ENCODE results near the gene C10orf67. TPM values are rescaled to one million over a fixed set of nuclear protein-coding genes. Genes with fewer than 3 reads are reported as not detected.
A peak's percentile ranks its signal among the peaks of the same experiment; 100 is the strongest.

C10orf67 gene
- total RNA-seq, 1 donor = not detected

- no peak overlapping the region for H3K4me3 ChIP-seq (ENCODE audit: insufficient read depth, low read length)
- peaks cover 31% of the 10 kb centered on the region for H3K4me1 ChIP-seq (ENCODE audit: insufficient read depth, low read length)
- no peaks in the 10 kb centered on the region for H3K79me2 ChIP-seq (ENCODE audit: insufficient read depth, low read length)
- no peaks in the 10 kb centered on the region for H4K20me1 ChIP-seq (ENCODE audit: insufficient read depth, low read length)
- H3K27ac ChIP-seq (ENCODE audit: low read depth, low read length) = no peak overlapping the region
- TF ChIP-seq CTCF (IDR thresholded peaks at IDR 0.05; ENCODE audit: extremely low read depth, low read depth, low read length) = no peak
- H3K27me3 ChIP-seq (ENCODE audit: insufficient read depth, low read length) = no peaks in the 10 kb centered on the region
- H3K9me3 ChIP-seq (ENCODE audit: low read depth, low read length) = no peaks in the 10 kb centered on the region
- no peak overlapping the region for H3K4me2 ChIP-seq (ENCODE audit: insufficient read depth, low read length)
- H3K36me3 ChIP-seq (ENCODE audit: insufficient read depth, low read length) = no peaks in the 10 kb centered on the region
- DNase-seq (ENCODE audit: insufficient read length, low spot score, missing footprints) = no peak
- no peak overlapping the region for H2AFZ ChIP-seq (ENCODE audit: low read length)
Measured at GRCh38 chr10:23342213-23342884, 2.2 kb downstream of the C10orf67 start.

- peak; percentile 50 for DNase-seq (ENCODE audit: insufficient read length, low spot score, missing footprints)
- Histone ChIP-seq H3K4me3 (ENCODE audit: insufficient read depth, low read length) (no peak overlapping the region), H2AFZ (ENCODE audit: low read length) (peak overlapping the region; percentile 13), H3K4me2 (ENCODE audit: insufficient read depth, low read length) (no peak overlapping the region), H3K9me3 (ENCODE audit: low read depth, low read length) (no peaks in the 10 kb centered on the region), H3K79me2 (ENCODE audit: insufficient read depth, low read length) (no peaks in the 10 kb centered on the region), H3K36me3 (ENCODE audit: insufficient read depth, low read length) (no peaks in the 10 kb centered on the region), H3K27me3 (ENCODE audit: insufficient read depth, low read length) (no peaks in the 10 kb centered on the region), H3K27ac (ENCODE audit: low read depth, low read length) (no peak overlapping the region), H3K4me1 (ENCODE audit: insufficient read depth, low read length) (peaks cover 26% of the 10 kb centered on the region), H4K20me1 (ENCODE audit: insufficient read depth, low read length) (no peaks in the 10 kb centered on the region)
- TF ChIP-seq CTCF (IDR thresholded peaks at IDR 0.05; ENCODE audit: extremely low read depth, low read depth, low read length) = no peak
Measured at GRCh38 chr10:23341004-23341403, 3.6 kb downstream of the C10orf67 start.

DNA sequence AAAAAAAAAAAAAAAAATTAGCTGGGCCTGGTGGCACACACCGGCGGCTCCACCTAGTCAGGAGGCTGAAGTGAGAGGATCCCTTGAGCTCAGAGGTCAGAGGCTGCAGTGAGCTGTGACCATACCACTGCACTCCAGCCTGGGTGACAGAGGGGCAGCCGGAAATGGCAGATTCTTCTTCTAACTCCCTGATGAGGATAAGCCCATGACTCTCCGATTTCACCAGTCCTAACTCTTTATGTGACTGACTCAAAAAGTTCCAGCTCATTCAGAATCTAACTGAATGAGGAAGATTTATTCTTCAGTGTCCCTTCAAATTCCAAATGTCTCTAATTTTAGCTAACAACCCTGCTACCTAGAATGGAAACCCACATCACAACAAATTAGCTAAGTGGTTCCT is 4.2 kb downstream of the C10orf67 start:
- no peaks in the 10 kb centered on the region for H3K27me3 ChIP-seq (ENCODE audit: insufficient read depth, low read length)
- no peak overlapping the region for H3K27ac ChIP-seq (ENCODE audit: low read depth, low read length)
- peaks cover 19% of the 10 kb centered on the region for H3K4me1 ChIP-seq (ENCODE audit: insufficient read depth, low read length)
- H3K9me3 ChIP-seq (ENCODE audit: low read depth, low read length) = no peaks in the 10 kb centered on the region
- no peak overlapping the region for H3K4me2 ChIP-seq (ENCODE audit: insufficient read depth, low read length)
- H3K36me3 ChIP-seq (ENCODE audit: insufficient read depth, low read length) = no peaks in the 10 kb centered on the region
- no peak for TF ChIP-seq CTCF (IDR thresholded peaks at IDR 0.05; ENCODE audit: extremely low read depth, low read depth, low read length)
- H3K79me2 ChIP-seq (ENCODE audit: insufficient read depth, low read length) = no peaks in the 10 kb centered on the region
- no peak overlapping the region for H2AFZ ChIP-seq (ENCODE audit: low read length)
- no peak overlapping the region for H3K4me3 ChIP-seq (ENCODE audit: insufficient read depth, low read length)
- no peaks in the 10 kb centered on the region for H4K20me1 ChIP-seq (ENCODE audit: insufficient read depth, low read length)
- DNase-seq (ENCODE audit: insufficient read length, low spot score, missing footprints) = no peak

DNA sequence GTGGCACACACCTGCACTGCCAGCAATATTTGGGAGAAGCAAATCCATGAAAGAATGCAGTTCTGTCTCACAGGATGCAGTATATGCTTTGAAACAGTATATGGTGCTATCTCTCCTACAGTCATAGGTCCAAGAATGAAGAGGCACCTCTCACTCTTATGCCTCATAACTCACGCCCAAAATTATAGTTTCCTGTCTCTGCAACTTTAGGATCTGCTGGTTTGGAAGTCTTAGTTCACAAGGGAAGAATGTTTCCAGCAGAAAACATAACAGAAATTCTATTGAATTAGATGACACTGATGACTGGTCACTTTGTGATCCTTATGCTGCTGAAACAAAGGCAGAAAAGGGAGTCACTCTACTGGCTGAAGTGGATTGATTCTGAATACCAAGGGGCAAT is 5.7 kb downstream of the C10orf67 start:
- Histone ChIP-seq H3K27ac (ENCODE audit: low read depth, low read length) (no peak overlapping the region), H2AFZ (ENCODE audit: low read length) (no peak overlapping the region), H3K4me3 (ENCODE audit: insufficient read depth, low read length) (no peak overlapping the region), H3K4me1 (ENCODE audit: insufficient read depth, low read length) (peaks cover 14% of the 10 kb centered on the region), H4K20me1 (ENCODE audit: insufficient read depth, low read length) (no peaks in the 10 kb centered on the region), H3K4me2 (ENCODE audit: insufficient read depth, low read length) (no peak overlapping the region), H3K36me3 (ENCODE audit: insufficient read depth, low read length) (no peaks in the 10 kb centered on the region), H3K79me2 (ENCODE audit: insufficient read depth, low read length) (no peaks in the 10 kb centered on the region), H3K9me3 (ENCODE audit: low read depth, low read length) (no peaks in the 10 kb centered on the region), H3K27me3 (ENCODE audit: insufficient read depth, low read length) (no peaks in the 10 kb centered on the region)
- DNase-seq (ENCODE audit: insufficient read length, low spot score, missing footprints) = no peak
- TF ChIP-seq CTCF (IDR thresholded peaks at IDR 0.05; ENCODE audit: extremely low read depth, low read depth, low read length) = no peak
